Sciatic nerve (tissue), 2 donors: ENCODE results near the gene ATP5PD. TPM values are rescaled to one million over a fixed set of nuclear protein-coding genes. Genes with fewer than 3 reads are reported as not detected.
"Not testable (repeated sequence)": the region's sequence is repeated elsewhere in the genome, so short reads cannot be mapped to it uniquely, and the experiment has no call there.

Source experiments
- ATAC-seq: fragments of 200-7000 bp; cut with Tn5 transposase; one replicate; pipeline ENCODE4 v1.9.1; 2020; ENCODE audit warnings: mild to moderate bottlenecking, moderate library complexity
- DNase-seq: peaks from one replicate; pipeline ENCODE4 v3.0.0-alpha.2; 2020; ENCODE audit warnings: low spot score
- intact Hi-C: fragments of 100-400 bp; cut with DNase I; formaldehyde crosslinking; loops from one replicate; pipeline ENCODE4 v1.14.2; 2022
- total RNA-seq: library from RNA; stranded (reverse); fragmentation: NEBNext Ultra II Directional; extraction: Animal tissue kit (Norgen Biotek cat#: 25700); gene quantifications from one replicate; pipeline ENCODE4 v1.2.1, GENCODE V29; 2021
- donor health status: DM: no; HTN: no; CAD: no.
- donor health status: DM: no; HTN: no; CAD: no.

ATP5PD gene
- total RNA-seq, 1 donor from 2014 or later: 147 TPM

- peak; percentile 67 for DNase-seq
- intact Hi-C loops: no loop called here
- ATAC-seq: no peak
These were observed 14.0 kb downstream of the ATP5PD start for GRCh38 chr17:75032720-75033280.

GRCh38 chr17:75031972-75032719 is 14.6 kb downstream of the ATP5PD start:
- ATAC-seq (peak; percentile 70), DNase-seq (peak; percentile 85)
- intact Hi-C loops: no loop called here

DNA sequence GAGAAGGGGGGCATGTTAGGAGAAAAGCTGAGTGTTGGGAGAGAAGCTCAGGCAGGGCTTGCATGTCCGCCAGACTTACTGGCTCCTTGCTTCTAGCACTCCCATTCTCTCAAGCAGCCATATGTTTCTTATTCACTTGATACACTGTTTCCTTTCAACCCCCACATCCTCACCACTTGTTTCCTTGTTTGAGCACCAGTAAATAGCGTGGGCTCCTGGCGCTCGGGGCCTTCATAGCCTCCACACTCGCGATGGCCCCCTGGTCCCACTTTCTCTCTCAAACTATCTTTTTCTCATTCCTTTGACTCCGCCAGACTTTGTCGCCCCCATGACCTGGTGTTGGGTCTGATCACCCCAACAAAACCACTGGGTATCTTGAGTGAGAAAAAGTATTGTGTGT is 16.6 kb downstream of the ATP5PD start:
- intact Hi-C loops: no loop called here
- ATAC-seq: no peak
- no peak for DNase-seq

DNA sequence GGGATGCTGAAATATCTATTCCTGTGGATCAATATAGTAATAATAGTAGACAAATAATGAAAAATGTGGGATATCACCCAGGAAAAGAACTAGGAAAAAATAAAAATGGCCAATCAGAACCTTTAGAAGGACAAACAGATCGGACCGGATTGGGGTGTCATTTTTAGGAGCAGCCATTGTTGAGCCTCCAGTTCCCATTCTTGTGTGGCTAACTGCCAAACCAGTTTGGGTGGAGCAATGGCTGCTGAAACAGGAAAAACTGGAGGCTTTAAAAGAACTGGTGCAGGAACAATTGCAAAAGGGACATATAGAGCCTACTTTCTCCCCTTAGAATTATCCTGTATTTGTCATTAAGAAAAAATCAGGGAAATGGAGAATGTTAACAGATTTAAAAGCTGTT is 20.1 kb downstream of the ATP5PD start:
- ATAC-seq, intact Hi-C loops, DNase-seq: not testable (repeated sequence)

DNA sequence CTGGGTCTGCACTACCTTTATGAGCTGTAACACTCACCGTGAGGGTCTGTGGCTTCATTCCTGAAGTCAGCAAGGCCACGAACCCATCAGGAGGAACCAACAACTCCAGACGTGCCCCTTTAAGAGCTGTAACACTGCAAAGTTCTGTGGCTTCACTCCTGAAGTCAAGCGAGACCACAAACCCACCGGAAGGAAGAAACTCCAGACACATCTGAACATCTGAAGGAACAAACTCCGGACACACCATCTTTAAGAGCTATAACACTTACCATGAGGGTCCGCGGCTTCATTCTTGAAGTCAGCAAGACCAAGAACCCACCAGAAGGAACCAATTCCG is 21.4 kb downstream of the ATP5PD start:
- DNase-seq, ATAC-seq, intact Hi-C loops: not testable (repeated sequence)

GRCh38 chr17:75024686-75025397 is 21.9 kb downstream of the ATP5PD start:
- DNase-seq: no peak
- no peak for ATAC-seq

DNA sequence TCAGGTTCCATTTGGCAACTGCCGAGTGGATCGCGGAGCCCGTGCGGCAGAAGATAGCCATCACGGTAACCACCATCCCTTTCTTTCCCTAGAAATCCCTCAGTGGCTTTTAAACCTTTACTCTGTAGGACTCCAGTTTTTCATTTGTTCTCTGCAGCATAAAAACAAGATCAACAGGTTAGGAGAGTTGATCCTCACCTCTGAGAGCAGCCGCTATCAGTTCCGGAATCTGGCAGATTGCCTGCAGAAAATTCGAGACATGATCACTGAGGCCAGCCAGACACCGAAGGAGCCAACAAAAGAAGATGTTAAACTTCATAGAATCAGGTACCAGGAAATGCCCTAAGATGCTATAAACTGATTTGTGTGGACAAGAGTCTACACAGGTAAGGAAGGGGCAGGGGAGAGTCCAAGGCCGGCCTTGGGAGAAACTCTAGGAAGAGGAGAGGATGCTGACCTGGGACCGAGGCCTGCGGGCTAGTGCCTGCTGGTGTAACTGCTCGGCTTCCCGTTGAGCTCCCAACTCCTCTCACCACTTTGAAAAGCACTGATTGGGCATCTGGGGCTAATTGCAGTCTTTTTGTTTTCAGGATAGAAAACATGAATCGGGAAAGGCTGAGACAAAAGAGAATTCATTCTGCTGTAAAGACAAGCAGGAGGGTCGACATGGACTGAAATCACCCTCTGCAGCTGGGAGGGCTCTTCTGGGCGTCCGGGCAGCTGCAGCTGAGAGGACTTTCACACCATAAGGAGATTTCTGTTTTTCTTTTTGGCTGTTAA is 26.2 kb downstream of the ATP5PD start:
- intact Hi-C loops: no loop called here
- DNase-seq (no peak), ATAC-seq (no peak)

More at GRCh38 chr17:75024686-75025397, 21.9 kb downstream of the ATP5PD start:
- intact Hi-C loops: no loop called here

- ATAC-seq (no peak), DNase-seq (no peak)
- intact Hi-C loops: loop anchor here (10.0 kb wide), 1 partner anchor 55 kb away; no protein-coding TSS in a partner anchor
These were observed 27.1 kb downstream of the ATP5PD start for GRCh38 chr17:75019710-75020109.

DNA sequence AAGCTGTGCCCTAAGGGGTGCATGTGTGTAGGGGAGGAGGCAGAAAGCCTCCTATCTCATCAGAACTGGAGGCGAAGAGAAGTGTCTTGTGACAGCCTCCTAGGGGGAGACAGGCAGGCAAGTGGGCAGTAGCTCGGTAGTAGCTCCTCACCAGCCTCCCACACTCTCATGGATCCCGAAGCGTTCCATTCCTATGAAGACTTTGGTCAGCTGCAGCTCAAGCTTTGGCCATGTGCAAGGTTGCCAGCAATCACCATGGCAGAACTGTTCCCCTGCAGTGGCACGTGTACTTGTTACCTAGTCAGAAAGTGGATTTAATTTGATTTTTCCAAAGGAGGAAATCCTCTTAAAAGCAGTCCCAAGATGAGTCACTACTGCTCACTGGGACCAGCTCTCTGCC is 27.6 kb downstream of the ATP5PD start:
- DNase-seq (no peak), ATAC-seq (no peak)
- intact Hi-C loops: loop anchor here (10.0 kb wide), 1 partner anchor 54 kb away; no protein-coding TSS in a partner anchor

DNA sequence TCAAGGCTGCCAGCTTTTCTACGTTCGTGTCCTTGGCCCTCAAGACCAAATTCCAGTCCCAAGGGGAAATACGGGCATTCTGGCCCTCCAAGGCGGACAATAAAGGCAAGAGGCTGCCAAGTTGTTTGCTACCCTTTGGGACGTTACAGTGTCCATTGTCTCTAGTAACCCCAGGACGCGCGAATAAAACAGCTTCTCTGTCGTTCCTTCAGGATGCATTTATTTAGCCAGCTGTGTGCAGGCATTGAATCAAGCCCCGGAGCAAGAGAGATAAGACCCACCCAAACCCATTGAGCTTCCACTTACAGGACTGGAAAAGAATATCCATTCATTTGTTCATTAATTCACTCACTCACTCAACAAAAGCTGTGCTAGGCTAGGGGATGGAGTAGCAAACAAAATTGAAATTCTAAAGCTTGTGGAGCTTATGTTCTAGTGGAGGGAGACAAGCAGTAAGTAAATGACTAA is 33.6 kb downstream of the ATP5PD start:
- ATAC-seq (no peak), DNase-seq (no peak)
- intact Hi-C loops: loop anchor here (10.0 kb wide), 1 partner anchor 48 kb away; no protein-coding TSS in a partner anchor

- intact Hi-C loops: loop anchor here (10.0 kb wide), 1 partner anchor 48 kb away; no protein-coding TSS in a partner anchor
- peak; percentile 96 for ATAC-seq
These were observed 34.2 kb downstream of the ATP5PD start, which contains the start of gene MRPL58 for GRCh38 chr17:75012346-75013091. MRPL58 (plus strand) TSS chr17:75012670; CDS start chr17:75012687, 17 bp downstream.

GRCh38 chr17:75012096-75012345 is 34.7 kb downstream of the ATP5PD start:
- intact Hi-C loops: loop anchor here (10.0 kb wide), 1 partner anchor 47 kb away; no protein-coding TSS in a partner anchor

More at GRCh38 chr17:75012346-75013091, 34.2 kb downstream of the ATP5PD start, which contains the start of gene MRPL58:
- peak; percentile 88 for DNase-seq

DNA sequence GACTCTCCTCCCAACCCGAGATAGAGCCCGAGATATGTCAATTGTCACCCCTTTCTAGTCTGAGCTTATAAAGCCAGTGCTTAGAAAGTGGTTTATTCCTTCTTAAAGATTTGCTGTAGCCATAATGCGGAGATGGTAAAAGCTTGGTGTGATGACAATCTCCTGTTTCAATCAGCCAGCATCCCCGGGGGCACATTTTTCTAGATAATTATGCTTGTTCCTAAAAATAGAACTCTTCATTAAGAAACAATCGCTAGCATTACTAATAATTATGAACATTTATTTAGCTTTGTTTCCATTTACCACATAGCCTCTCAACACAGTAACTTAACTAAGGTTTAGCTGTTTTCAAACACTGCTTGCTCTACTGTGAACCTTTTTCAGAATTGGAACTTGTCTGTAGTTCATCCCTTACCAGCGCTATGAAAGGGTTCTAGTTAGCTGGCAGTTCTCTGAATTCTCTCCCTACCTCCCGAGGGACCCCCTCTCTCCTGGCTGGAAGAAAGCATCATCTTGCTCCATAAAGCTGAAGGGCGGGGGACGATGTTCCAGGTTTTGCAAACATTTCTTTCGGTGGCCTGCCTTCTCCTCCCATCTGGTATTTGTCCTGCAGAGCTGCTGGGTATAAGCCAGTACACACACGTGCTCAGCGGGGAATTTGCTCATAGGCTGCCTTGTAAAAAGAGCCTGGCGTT is 35.2 kb downstream of the ATP5PD start:
- ATAC-seq (peak; percentile 84), DNase-seq (no peak)
- intact Hi-C loops: loop anchor here (10.0 kb wide), 1 partner anchor 47 kb away; no protein-coding TSS in a partner anchor

More at GRCh38 chr17:75012096-75012345, 34.7 kb downstream of the ATP5PD start:
- ATAC-seq: no peak
- DNase-seq: no peak

DNA sequence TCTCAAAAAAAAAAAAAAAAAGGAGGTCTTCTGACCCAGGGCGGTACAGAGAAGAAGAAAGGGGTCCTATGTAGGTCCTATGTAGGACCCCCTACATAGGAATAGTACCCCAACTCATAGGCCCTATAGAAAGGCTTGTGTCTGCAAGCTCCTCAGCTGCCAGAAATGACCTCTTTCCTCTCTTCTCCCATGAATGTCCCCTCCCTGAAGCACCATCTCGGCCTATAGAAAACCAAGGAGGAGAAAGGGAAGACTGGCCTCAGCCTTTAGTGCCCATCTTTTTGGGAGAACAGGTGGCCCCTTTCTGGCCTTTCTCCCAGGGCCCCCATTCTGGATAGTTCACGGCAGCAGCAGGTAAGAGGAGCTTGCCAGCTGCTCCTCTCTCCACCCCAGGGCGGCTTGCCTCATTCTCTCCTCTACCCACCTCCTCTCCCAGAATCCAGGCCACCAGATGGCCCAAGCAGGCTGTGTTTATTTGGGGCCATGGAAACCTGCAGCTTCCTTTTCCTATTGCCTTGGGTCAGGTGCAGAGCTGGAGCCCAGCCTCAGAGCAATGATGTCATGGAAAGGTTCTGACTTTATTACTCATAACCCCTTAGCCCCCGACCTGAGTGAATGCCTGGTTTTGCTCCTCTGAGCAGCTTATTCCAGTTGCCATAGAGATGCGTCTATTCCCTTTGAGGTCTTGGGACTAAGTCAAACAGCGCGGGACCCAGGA is 35.9 kb downstream of the ATP5PD start:
- DNase-seq (no peak), ATAC-seq (peak; percentile 47)
- intact Hi-C loops: loop anchor here (10.0 kb wide), 1 partner anchor 46 kb away; no protein-coding TSS in a partner anchor

DNA sequence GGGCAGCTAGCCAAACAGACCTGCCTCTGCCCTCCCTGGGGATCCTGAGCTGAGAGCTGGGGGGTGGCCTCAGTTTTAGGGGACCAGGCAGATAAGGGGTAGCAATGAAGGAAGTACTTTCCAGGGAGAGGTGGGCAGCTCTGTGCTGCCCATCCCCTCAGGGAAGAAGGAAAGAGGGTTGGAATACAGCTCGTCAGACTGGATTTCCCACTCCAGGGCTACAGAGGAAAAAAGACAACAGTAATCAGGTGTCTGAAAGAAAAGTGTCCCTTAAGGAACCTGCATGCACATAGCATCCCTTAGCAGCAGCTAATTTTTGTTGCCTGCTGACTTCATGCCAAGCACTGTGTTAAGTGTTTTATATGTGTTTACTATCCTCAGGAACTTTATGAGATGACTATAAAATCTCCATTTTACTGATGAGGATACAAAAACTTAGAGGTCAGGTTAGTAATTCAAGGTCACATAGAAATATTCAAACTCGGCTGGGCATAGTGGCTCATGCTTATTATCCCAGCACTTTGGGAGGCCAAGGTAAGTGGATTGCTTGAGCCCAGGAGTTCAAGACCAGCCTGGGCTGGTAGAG is 37.5 kb downstream of the ATP5PD start:
- no peak for ATAC-seq
- intact Hi-C loops: no loop called here
- no peak for DNase-seq

DNA sequence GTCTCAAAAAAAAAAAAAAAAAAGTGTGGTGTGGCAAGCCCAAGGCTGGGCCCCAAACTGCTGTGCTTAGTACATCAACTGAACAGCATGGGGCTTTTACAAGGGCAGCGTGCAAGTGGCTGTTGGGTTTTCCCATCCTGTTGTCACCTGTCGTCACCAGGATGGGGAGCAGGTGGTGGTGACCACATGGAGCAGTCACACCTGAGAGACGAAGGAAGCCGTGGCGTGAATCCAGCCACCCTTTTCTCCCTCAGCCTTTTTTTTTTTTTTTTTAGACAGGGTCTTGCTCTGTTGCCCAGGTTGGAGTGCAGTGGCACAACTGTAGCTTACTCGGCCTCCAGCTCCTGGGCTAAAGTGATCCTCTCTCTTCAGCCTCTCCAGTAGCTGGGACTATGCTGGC is 38.4 kb downstream of the ATP5PD start:
- intact Hi-C loops: no loop called here
- ATAC-seq (no peak), DNase-seq (no peak)

GRCh38 chr17:75006653-75007052 is 40.1 kb downstream of the ATP5PD start:
- ATAC-seq (no peak), DNase-seq (no peak)
- intact Hi-C loops: no loop called here
